Erythroblast (primary cell): ENCODE measurements around the gene ITPR1.
A peak's percentile ranks its signal among the peaks of the same experiment; 100 is the strongest.

Source experiments
- DNase-seq, 2 experiments: peaks; one replicate each; lab custom pipeline; 2025; lab: John Stamatoyannopoulos, UW
- GATA1 ChIP-seq: IDR thresholded peaks from 2 replicates; pipeline ENCODE4 v1.6.1; 2011; ENCODE audit warnings: low read depth, mild to moderate bottlenecking, control low read depth, low read length, moderate library complexity
- POLR2A ChIP-seq: IDR thresholded peaks from 2 replicates; pipeline ENCODE4 v1.6.1; 2011; ENCODE audit warnings: mild to moderate bottlenecking, low read length

The ITPR1 gene

DNA sequence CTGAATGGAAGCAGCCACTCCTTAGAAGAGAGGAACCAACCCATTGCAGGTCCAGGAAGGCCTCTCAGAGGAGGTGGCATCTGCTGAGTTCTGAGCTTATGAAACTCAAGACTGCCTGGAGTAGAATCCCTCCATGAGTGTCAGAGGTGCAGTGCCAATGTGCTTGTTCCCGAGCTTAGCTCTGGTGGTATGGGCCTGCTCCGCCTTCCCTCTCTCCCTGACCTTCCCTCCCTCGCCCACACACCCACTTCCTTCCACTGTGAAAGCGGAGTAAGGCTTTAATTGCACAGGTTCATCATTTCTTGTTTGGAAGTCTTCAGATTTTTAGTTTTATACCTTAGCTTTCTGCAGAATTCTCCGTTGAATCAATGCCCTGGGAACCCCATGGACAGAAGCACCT lies 278.1 kb downstream of the ITPR1 start:
- no peak for DNase-seq
- TF ChIP-seq POLR2A (no peak), GATA1 (no peak)

DNA sequence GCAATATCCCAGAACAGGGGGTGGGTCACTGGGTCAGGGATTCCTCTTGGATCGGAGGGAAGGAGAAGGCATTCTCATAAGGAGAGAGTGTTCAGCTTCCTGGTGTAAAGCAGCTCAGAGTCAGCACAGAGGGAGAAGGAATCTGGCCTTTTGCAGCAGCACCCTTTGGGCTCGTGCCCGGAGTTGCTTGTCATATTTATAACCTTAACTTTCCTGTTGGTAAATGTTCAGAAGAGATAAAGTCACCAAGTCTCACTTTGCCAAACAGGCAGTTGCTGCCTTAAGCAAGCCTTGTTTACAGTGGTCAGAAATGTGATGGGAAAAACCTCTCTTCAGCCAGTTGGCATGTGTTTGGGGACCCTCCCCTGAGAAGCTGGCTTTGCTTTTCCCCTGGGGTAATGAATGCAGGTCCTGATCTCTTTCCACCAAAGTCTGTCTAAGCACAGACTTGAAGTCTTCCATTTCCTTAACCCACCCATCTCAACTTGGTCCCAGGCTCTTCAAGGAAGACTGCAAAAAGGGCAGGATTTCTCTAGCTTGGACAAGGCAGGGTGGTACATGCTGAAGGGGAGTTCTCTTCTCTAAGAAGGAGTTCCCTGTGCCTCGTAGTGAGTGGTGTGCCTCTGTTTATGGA lies 279.1 kb downstream of the ITPR1 start:
- TF ChIP-seq POLR2A = peak; percentile 26
- no peak for TF ChIP-seq GATA1
- DNase-seq = peak; percentile 10 to 17

DNA sequence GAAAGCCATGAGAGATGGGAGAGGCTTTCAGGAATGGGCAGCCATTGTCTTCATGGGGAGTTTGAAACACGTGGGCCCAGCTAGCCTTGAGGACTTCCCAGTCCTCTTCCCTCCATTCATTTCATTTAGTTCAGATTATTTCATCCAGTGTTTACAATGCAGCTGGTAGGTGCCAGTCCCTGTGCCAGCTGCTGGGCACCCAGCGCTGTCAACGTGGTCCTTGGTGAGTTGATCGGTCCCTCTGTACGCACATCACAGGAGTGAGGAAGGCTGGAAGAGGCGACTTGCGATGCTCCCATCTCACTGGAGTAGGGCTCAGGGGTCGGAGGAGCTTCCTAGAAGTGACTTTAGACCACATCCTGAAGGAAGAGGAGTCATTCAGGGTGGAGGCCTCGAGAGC lies 279.7 kb downstream of the ITPR1 start:
- DNase-seq = no peak
- TF ChIP-seq GATA1 = no peak
- TF ChIP-seq POLR2A = no peak

DNA sequence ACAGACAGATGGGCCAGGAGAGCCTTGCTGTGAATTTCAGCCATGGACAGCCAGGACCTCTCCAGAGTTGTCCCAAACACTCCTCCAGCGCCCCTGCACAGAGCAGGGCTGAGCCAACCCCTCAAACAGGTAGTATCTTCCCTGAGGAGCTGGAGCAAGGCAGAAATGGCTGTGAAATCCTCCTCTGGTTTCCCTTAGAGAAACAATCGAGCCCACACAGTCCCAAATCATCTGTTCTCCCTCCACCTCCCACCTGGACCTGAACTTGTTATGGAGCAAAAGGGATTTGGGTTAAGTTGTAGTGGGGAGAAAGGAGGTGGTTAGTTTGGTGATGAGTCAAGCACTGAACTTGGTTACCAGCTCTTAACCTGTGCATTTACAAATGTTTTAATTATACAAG lies 280.4 kb downstream of the ITPR1 start:
- TF ChIP-seq POLR2A = no peak
- TF ChIP-seq GATA1 = no peak

DNA sequence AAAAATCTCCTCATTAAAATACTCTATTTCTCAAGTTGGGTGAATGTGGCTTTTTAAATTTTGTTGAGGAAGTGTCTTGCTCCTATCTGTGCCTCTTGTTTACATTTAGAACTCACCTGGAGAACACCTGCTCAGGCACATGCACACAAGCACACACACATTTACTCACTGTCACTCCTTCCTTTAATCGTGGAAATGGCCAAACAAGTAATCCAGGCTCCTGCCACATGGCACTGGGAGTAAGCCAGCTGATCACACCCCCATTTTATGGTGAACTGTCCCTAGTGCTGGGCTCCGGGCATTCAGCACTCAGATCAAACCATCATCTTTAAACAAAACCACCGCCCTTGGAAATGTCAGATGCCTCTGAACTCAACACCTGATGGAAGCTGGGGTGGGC lies 281.4 kb downstream of the ITPR1 start:
- TF ChIP-seq POLR2A = no peak
- no peak for TF ChIP-seq GATA1
- no peak for DNase-seq

More for the DNA sequence above, 280.4 kb downstream of the ITPR1 start:
- DNase-seq = no peak

DNA sequence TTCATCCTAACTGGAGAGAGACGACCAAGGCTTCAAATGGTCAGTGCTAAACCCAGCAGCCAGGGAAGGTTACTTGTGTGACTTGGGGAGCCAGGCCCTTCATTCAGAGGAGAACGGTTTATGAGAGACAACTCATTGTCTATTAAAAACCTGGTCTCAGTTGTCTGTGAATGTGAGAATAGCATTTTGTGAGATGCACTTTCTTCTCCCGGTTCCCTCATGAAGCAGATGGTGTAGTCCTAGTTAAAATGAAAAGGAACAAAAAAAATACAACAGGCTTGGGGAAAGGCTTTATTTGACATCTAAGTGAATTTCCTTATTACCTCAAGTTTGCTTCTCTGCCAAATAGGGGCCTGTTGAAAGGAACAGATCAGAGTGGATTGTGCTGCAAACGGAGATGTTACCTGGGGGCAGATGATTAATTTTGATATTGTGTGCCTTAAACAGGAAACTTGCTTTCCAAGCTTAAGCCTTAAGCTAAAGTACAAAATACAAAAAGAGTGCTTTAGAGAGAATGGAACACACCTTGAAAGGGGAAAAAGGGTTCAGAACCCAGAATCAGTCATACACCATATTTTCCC lies 283.3 kb downstream of the ITPR1 start:
- no peak for DNase-seq
- TF ChIP-seq GATA1 (no peak), POLR2A (no peak)

DNA sequence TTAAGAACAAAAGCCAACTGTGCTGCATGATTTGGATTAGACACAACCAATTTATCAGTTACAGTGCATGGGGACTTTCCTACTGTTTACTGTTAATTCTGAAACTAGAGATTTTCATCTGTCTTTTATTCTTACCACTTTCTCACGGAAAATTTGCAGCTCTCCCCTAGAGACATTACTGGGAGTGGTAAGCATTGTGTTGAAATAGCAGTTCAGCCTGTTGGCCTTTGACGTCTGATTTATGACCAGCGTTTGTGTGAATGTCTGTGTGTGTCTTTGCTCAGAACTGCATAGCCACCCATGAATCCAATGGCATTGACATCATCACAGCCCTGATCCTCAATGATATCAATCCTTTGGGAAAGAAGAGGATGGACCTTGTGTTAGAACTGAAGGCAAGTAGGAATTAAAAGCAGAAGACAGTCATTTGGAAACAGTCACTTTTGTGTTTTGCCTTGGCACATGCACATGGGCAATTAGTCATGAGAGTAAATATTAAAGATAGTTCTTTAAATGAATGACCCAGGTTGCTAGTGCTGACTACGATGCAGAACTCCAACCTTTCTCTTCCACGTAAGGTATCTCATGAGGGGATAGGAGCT lies 283.9 kb downstream of the ITPR1 start:
- no peak for TF ChIP-seq GATA1
- TF ChIP-seq POLR2A = no peak
- DNase-seq = no peak

DNA sequence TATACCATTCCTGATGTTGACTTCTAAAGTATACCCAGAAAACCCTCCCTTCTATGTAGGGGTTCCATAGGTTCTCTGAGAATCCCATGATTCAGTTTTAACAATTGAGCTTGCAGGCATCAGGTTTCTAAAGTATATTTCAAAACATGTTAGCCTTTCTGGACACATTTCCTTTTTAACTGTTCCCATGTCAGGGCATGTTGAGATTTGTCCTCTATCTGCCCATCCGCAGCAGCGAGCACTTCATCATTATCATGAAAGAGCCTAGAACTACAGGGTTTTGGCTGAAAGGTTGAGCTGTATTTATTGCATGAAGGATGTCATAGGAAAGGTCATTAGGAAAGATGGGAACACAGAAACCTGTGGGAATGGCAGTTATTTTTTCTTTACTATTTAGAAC lies 285.0 kb downstream of the ITPR1 start:
- no peak for TF ChIP-seq GATA1
- no peak for TF ChIP-seq POLR2A

DNA sequence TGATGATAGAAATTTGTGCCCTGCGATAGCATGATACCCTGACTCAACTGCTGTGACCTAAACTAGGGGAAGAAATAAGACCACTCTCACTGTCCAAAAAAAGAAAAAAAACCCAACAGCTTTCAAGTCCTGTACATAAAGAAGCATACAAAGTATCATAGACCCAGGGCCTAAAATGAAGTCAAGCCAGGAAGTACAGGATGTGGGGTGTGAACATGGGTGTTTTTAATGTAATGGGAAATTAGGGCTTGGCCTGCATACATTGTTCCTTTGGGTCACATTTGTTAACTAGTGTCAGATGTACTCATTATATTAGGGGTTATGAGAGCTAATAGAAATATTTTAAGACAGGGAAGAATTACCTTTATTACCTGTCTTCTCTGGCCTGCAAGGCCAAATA lies 285.6 kb downstream of the ITPR1 start:
- no peak for DNase-seq
- TF ChIP-seq POLR2A (no peak), GATA1 (no peak)

More for the DNA sequence above, 285.0 kb downstream of the ITPR1 start:
- DNase-seq = no peak

DNA sequence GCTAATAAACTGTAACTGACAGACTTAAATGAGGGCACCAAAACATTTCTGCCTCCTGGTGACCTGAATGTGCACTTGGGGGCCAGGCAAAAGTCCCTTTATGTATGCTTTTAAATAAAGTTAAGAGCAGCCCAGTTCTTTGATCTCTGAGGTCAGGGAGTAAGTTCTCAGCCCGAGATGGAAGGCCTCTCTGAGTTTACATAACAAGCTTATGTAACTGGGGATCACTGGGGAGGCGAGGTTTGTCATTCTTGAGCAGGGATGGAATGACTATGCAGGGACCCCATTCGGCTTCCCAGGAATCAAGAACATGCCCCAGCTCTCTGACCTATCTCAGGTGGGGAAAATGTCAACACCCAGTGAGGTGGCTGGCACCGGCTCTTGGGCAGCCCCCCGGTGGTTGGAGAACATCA lies 287.4 kb downstream of the ITPR1 start:
- no peak for TF ChIP-seq GATA1
- no peak for TF ChIP-seq POLR2A
- no peak for DNase-seq

DNA sequence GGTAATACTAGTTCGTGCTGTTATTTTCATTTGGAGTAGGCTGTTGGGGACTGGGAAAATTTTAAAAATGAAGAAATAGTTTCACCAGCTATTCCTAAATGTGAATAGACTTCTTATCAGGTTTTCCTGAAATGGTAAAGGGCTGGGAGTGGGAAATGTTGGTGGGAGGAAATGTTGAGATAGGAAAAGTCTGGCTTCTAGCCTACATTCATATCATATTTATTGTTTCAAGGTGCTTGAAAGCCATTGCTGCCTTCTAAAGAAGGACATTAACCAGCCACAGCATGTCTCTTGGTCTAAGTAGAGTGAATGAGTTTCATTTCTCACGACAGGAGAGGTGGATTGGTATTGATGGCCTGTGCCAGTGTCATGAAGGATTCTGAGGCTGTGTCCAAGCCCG lies 288.9 kb downstream of the ITPR1 start:
- TF ChIP-seq GATA1 = no peak
- DNase-seq = no peak

DNA sequence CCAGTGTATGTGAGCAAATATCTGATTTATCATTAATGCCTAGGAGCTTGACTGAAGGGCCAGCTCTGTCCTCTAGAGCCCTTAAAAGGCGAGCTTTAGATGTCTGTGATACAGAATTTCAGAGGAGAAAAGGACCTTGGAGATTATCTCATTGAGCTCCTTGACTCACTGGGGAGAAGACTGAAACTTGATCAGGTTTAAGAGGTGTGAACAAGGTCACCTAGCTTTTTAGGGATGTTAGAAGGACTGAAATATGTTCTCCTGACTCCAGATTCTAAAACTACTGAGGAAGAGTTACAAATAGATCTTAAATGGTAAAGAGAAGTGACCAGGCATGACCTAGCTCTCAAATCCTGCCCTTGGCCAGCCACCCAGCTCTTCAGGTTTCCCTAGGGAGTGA lies 292.4 kb downstream of the ITPR1 start:
- no peak for DNase-seq
- TF ChIP-seq GATA1 = no peak
- no peak for TF ChIP-seq POLR2A

DNA sequence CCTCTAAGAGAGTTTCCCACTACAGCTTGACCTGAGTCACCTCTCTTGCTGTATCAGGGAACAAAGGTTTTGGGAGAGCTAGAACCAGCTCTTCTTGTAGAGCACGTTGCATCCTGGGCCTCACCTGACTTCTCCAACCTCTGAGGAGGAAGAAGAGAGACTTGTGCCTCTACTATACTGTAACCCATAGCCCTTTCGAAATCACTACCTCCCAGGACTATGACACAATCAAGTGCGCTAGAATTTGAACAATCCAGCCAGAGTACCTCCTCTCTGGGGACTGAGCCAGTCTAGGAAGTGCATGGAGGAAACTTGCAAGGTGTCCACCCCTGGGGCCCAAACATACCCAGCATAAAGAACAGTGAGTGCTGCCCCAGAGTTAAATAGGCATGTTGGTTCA lies 293.3 kb downstream of the ITPR1 start:
- no peak for DNase-seq
- TF ChIP-seq GATA1 = no peak
- TF ChIP-seq POLR2A = no peak

DNA sequence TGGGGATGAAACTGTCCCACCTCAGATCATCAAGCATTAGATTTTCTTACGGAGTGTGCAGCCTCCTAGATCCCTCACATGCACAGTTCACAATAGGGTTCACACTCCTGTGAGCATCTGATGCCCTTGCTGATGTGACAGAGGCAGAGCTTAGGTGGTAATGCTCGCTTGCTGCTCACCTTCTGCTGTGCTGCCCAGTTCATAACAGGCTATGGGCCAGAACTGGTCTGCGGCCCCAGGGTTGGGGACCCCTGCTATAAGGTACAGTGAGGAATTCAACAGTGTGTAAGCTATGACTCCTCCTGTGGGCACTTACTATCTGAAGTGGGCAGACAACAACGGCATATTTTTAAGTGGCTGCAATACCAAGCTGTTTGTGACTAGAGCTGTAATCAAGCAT lies 298.2 kb downstream of the ITPR1 start:
- TF ChIP-seq GATA1 = no peak
- TF ChIP-seq POLR2A = no peak
- no peak for DNase-seq
